Stimulated activated CD8-positive, alpha-beta memory T cell treated with anti-CD3 and anti-CD28 coated beads, Interleukin-15, amount 100 ng/mL, for 4 hours (primary cell): ENCODE measurements around the gene ZNF287.

Experiments
- DNase-seq, 2 donors: peaks; one replicate each; pipeline ENCODE4 v3.0.0-alpha.2; 2020; ENCODE audit warnings: low read depth in 2 of 2

Gene ZNF287

DNA sequence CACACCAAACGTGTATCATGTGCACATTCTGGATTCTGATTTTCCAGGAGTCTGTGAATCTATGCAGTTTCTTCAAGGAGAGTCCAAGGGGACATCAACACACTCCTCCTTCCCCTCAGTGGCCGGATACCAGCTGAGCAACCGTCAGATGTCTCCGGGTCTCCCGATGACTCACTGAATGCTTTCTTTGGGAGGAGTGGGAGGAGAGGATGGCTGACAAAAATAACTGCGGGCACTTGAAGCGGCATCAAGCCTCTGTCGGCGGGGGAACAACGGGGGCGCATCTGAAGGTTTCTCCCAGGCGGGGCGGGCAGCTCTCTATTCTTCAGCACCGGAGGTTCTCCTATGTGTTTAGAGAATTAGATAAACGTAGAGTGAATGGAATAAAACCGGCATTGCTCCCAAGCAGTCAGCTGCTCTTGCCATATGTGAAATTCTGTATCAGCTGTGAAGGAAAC is 52.4 kb downstream of the ZNF287 start:
- DNase-seq = no peak

DNA sequence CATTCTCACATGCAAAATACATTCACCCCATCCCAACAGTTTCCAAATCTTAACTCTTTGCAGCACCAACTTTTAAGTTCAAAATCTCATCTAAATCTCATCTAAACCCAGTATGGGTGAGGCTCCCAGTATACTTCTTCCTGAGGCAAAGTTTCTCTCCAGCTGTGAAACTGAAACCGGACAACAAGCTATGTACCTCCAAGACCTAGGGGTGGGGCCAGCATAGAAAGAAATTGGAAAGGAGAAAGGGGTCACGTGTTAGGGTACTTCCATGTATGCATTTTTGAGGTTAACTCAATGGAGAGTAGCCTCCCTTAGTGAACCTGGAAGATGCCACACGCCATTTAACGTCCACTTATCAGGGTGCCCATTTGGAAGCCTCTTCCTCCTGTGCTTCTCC is 53.1 kb downstream of the ZNF287 start:
- DNase-seq = no peak

DNA sequence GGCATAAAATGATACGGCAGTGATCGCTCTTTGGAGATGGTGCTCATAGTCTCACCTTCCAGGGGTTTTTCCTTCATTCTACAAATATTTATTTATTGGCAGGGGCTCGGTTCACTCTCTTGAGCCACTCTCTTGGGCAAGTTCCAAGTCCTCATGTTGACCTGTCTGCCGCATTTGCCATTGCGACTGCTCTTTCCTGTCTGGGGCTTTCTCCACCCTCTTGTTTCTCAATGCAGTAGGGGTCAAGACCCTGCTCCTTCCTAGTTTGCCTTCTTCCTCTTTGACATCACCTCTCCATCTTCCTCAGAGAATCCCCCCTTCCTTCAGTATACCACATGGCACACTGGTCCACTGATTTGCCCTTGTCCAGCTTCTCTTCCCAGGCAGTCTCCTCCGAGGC is 55.1 kb downstream of the ZNF287 start:
- no peak for DNase-seq

DNA sequence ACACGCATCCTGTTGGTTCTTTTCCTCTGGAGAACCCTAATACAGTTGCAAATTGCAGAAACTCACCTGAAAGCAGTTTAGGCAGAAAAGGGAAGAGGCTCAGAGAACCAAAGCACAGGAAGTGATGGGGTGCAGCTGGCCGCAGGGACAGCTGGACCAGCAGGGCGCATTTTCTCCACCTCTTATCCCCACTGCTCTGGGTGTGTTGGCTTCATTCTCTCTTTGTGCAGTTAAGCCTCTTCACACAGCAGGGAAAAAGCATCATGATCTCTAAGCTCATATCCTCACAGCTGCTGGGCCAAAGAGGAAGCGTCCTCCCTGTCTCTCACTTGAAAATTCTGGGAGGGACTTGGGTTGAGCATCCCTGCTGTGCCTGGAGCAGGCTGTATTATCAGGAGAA is 57.0 kb downstream of the ZNF287 start:
- DNase-seq = no peak

DNA sequence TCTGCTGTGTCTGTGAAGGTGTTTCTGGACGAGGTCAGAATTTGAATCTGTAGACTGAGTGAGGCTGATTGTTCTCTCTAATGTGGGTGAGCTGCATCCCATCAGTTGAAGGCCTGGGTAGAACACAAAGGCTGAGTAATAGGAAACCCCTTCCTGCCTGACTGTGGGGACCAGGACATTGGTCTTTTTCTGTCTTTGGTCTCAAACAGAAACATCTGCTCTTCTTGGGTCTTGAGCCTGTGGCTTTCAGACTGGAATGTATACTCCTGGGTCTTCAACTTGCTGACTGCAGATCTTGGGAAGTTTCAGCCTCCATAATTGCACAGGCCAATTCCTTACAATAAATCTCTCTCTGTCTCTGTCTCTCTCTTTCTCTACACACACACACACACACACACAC is 57.4 kb downstream of the ZNF287 start:
- DNase-seq = no peak

DNA sequence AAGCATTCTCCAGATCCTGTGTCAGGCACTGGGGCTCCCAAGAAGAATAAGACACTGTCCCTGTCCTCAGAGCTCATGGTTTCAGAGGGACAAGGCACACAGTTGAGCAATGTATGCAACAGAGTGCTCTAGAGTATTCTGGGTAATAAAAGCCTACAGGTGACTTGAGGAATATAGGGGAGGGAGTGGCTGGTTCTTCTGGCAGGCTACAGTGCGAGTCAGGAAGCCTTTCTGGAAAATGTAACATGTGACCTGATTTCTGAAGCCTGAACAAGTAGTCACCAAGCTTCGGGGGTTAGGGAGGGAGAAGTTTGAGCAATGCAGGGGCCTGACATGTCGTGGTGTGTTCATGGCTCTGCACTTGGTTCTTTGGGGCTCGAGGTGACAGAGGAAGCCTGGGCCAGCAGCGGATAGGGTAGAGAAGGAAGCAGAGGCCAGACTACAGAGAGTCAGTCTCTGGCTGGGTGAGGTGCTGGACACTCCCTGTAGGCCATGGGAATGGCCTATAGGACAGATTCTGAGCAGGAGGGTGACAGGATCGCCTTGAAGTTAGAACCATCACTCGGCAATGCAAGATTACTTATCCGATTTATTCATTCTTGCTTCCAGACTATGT is 61.0 kb downstream of the ZNF287 start:
- DNase-seq = no peak

DNA sequence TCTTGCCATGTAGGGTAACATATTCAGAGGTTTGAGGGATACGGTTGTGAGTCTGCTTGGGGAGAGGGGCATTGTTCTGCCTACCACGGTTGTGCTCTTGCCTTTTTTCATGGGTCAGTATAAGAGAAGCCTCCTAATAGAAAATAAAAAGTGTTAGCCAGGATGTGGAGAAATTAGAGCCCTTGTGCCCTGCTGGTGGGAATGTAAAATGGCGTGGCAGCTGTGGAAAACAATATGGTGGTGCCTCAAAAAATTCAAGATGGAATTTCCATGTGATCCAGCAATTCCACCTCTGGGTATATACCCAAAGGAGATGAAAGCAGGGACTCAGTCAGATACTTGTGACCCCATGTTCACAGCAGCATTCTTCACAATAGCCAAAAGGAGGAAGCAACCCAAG is 62.8 kb downstream of the ZNF287 start:
- no peak for DNase-seq

DNA sequence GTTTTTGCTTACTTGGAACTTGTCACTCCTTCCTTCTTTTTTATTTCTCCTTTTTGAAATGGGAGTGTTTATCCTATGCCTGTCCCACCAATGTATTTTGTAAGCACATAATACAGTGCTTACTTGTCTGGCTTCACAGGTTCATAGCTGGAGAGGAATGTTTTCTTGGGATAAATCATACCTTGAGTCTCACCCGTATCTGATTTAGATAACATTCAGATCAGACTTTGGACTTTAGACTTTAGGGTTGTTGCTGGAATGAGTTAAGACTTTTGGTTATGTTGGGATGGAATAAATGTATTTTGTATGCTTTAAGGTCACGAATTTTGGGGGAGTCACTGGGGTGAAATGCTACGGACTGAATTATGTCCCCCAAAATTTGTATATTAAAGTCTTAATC is 64.0 kb downstream of the ZNF287 start:
- DNase-seq = no peak
